GM12878 (cell line): Measurements from ENCODE around the gene SSB.
"Not testable (repeated sequence)": the region's sequence is repeated elsewhere in the genome, so short reads cannot be mapped to it uniquely, and the experiment has no call there.

ENCODE experiments used
- BRCA1 ChIP-seq: IDR thresholded peaks from 2 replicates; pipeline ENCODE4 v1.6.1; 2011; ENCODE audit warnings: low read depth, low read length, improper control_type of control experiment
- CTCF ChIP-seq, 3 experiments: IDR thresholded peaks in 2 of 3; conservative IDR thresholded peaks in 1 of 3; 2 replicates each; pipeline ENCODE4 v1.5.1; 2011; ENCODE audit warnings: low read depth in 3 of 3, low read length in 3 of 3, mild to moderate bottlenecking in 3 of 3, control low read depth in 2 of 3, moderate library complexity in 2 of 3, inconsistent platforms in 1 of 3, mixed read lengths in 1 of 3; ENCODE audit not compliant: control insufficient read depth in 2 of 3, insufficient read depth in 1 of 3; ENCODE audit errors: extremely low read depth in 1 of 3
- EGR1 ChIP-seq, 2 experiments: IDR thresholded peaks; 1 replicate in 1 of 2; 2 replicates in 1 of 2; pipeline ENCODE4 v1.6.1; 2011 to 2012; ENCODE audit warnings: low read depth in 2 of 2, low read length in 2 of 2, borderline replicate concordance in 1 of 2, mild to moderate bottlenecking in 1 of 2, moderate library complexity in 1 of 2
- GABPA ChIP-seq: IDR thresholded peaks from 2 replicates; pipeline ENCODE4 v1.6.1; 2014; ENCODE audit warnings: antibody characterized with exemption, low read depth, mild to moderate bottlenecking, inconsistent platforms
- HCFC1 ChIP-seq: fragments of 150-350 bp; IDR thresholded peaks from 2 replicates; pipeline ENCODE4 v1.6.1; 2014; ENCODE audit warnings: low read length
- REST ChIP-seq: IDR thresholded peaks from 2 replicates; pipeline ENCODE4 v1.6.1; 2012; ENCODE audit warnings: mild to moderate bottlenecking, low read depth, low read length
- SIN3A ChIP-seq: IDR thresholded peaks from 2 replicates; pipeline ENCODE4 v1.6.1; 2012; ENCODE audit warnings: low read depth, low read length, improper control_type of control experiment
- TCF12 ChIP-seq: IDR thresholded peaks from 2 replicates; pipeline ENCODE4 v1.6.1; 2011; ENCODE audit warnings: low read depth, mild to moderate bottlenecking, low read length
- ZBTB33 ChIP-seq: fragments of 450-650 bp; IDR thresholded peaks from 2 replicates; pipeline ENCODE4 v1.6.1; 2017; ENCODE audit warnings: mild to moderate bottlenecking

GRCh38 chr2:169855281-169856258 lies 56.9 kb downstream of the SSB start:
- TF ChIP-seq CTCF (IDR thresholded peaks at IDR 0.05 in 2 of 3, conservative IDR thresholded peaks at IDR 0.05 in 1 of 3; ENCODE audit: control insufficient read depth in 2 of 3, extremely low read depth in 1 of 3, insufficient read depth in 1 of 3, low read depth in 3 of 3, low read length in 3 of 3); SIN3A; REST; EGR1 (IDR thresholded peaks at IDR 0.05; ENCODE audit: borderline replicate concordance in 1 of 2, low read depth in 2 of 2, low read length in 2 of 2); BRCA1; HCFC1; GABPA; TCF12; ZBTB33: not testable (repeated sequence)
